HCT116 (cell line): Measurements from ENCODE around the gene ZNF311. TPM values are rescaled to one million over a fixed set of nuclear protein-coding genes. Genes with fewer than 3 reads are reported as not detected.

Experiments used
- ATAC-seq: fragments of 200-7000 bp; cut with Tn5 transposase; 2 replicates; pipeline ENCODE4 v1.9.1; 2020; ENCODE audit warnings: mild to moderate bottlenecking, moderate library complexity
- BruUV-seq: library from RNA; stranded (reverse); fragments of 400-500 nt; replicated peaks from 2 replicates; lab custom pipeline; 2021; lab: Mats Ljungman, UMichigan
- CTCF ChIA-PET: fragments of 300-600 bp; sonication (Branson Sonifier 250); formaldehyde crosslinking; loops from one replicate; lab custom pipeline; 2021; ENCODE audit warnings: antibody characterized with exemption; lab: Charles Lee
- POLR2A ChIA-PET: fragments of 300-600, 350-600 bp; sonication (Branson Sonifier 250); formaldehyde crosslinking; loops from one replicate; lab custom pipeline; 2021; ENCODE audit warnings: antibody characterized with exemption; lab: Charles Lee
- RAD21 ChIA-PET, 2 experiments: fragments of 300-600 bp; sonication (Branson Sonifier 250); formaldehyde crosslinking; loops; one replicate each; lab custom pipeline; 2023; ENCODE audit warnings: low total read pairs in 2 of 2; ENCODE audit not compliant: uncharacterized antibody in 2 of 2, unreplicated experiment in 2 of 2, low non-redundant PET in 1 of 2; lab: Charles Lee
- DNase-seq: peaks from one replicate; pipeline ENCODE4 v3.0.0-alpha.2; 2010; ENCODE audit warnings: low read depth, low spot score
- H2AFZ ChIP-seq: fragments of 200-600 bp; shearing (Covaris generic), sonication (generic); 2 replicates; pipeline ENCODE4 v1.6.1; 2017; ENCODE audit warnings: low read depth, mixed run types, mixed read lengths, antibody characterized with exemption, low read length; ENCODE audit not compliant: poor library complexity, severe bottlenecking
- H3K27ac ChIP-seq: 2 replicates; pipeline ENCODE4 v1.5.1; 2012; ENCODE audit warnings: low read depth, low read length
- H3K27me3 ChIP-seq: fragments of 200-600 bp; sonication (generic); 2 replicates; pipeline ENCODE4 v1.6.1; 2016; ENCODE audit warnings: mixed run types, low read length, mixed read lengths; ENCODE audit not compliant: insufficient read depth
- H3K36me3 ChIP-seq, 2 experiments: fragments of 200-500 bp in 1 of 2; fragments of 200-600 bp in 1 of 2; sonication (Bioruptor generic) in 1 of 2; sonication (generic) in 1 of 2; 2 replicates each; pipeline versions ENCODE4 v1.5.1 to v1.6.1; 2014 to 2016; ENCODE audit warnings: low read length in 2 of 2, inconsistent platforms in 1 of 2, mixed read lengths in 1 of 2, mixed run types in 1 of 2; ENCODE audit not compliant: insufficient read depth in 2 of 2, control insufficient read depth in 1 of 2
- H3K4me1 ChIP-seq, 2 experiments: fragments of 200-600 bp in 1 of 2; sonication (generic) in 1 of 2; 2 replicates each; pipeline versions ENCODE4 v1.5.1 to v1.6.1; 2012 to 2017; ENCODE audit warnings: low read length in 2 of 2, inconsistent platforms in 1 of 2, mild to moderate bottlenecking in 1 of 2, mixed read lengths in 1 of 2, mixed run types in 1 of 2, moderate library complexity in 1 of 2; ENCODE audit not compliant: insufficient read depth in 2 of 2, control insufficient read depth in 1 of 2
- H3K4me2 ChIP-seq: fragments of 200-600 bp; sonication (generic); 2 replicates; pipeline ENCODE4 v1.6.1; 2017; ENCODE audit warnings: mixed run types, low read length, mixed read lengths
- H3K4me3 ChIP-seq, 2 experiments: fragments of 200-600 bp in 1 of 2; sonication (generic) in 1 of 2; replicated peaks in 1 of 2; 2 replicates each; pipeline ENCODE4 v1.5.1; 2011 to 2016; ENCODE audit warnings: low read length in 2 of 2, control low read depth in 1 of 2, low read depth in 1 of 2, mild to moderate bottlenecking in 1 of 2, mixed read lengths in 1 of 2, mixed run types in 1 of 2
- H3K79me2 ChIP-seq: fragments of 200-600 bp; sonication (generic); 2 replicates; pipeline ENCODE4 v1.6.1; 2017; ENCODE audit warnings: mild to moderate bottlenecking, mixed run types, low read length, moderate library complexity, mixed read lengths; ENCODE audit not compliant: insufficient read depth
- H3K9ac ChIP-seq: fragments of 200-600 bp; sonication (generic); 2 replicates; pipeline ENCODE4 v1.6.1; 2016; ENCODE audit warnings: low read length, mixed read lengths
- H3K9me2 ChIP-seq: fragments of 200-600 bp; sonication (generic), shearing (Covaris generic); 2 replicates; pipeline ENCODE4 v1.6.1; 2017; ENCODE audit warnings: mixed run types, mild to moderate bottlenecking, moderate library complexity; ENCODE audit not compliant: insufficient read depth
- H3K9me3 ChIP-seq, 2 experiments: fragments of 200-500 bp in 1 of 2; fragments of 200-600 bp in 1 of 2; sonication (Bioruptor generic) in 1 of 2; sonication (generic) in 1 of 2; 2 replicates each; pipeline ENCODE4 v1.6.1; 2014 to 2017; ENCODE audit warnings: low read length in 2 of 2, mixed read lengths in 2 of 2, inconsistent platforms in 1 of 2, low read depth in 1 of 2, mild to moderate bottlenecking in 1 of 2, mixed run types in 1 of 2, moderate library complexity in 1 of 2; ENCODE audit not compliant: control insufficient read depth in 1 of 2, insufficient read depth in 1 of 2
- H4K20me1 ChIP-seq: fragments of 200-600 bp; sonication (generic), shearing (Covaris generic); 2 replicates; pipeline ENCODE4 v1.6.1; 2017; ENCODE audit warnings: mixed run types, mild to moderate bottlenecking, moderate library complexity; ENCODE audit not compliant: insufficient read depth
- CEBPB ChIP-seq: IDR thresholded peaks from 2 replicates; pipeline ENCODE4 v1.6.1; 2012; ENCODE audit warnings: low read depth
- EGR1 ChIP-seq: IDR thresholded peaks from 2 replicates; pipeline ENCODE4 v1.6.1; 2012; ENCODE audit warnings: low read depth
- ELF1 ChIP-seq: IDR thresholded peaks from 2 replicates; pipeline ENCODE4 v1.6.1; 2012; ENCODE audit warnings: low read depth, borderline replicate concordance
- EZH2 ChIP-seq: fragments of 200-600 bp; sonication (generic); IDR thresholded peaks from 2 replicates; pipeline ENCODE4 v1.6.1; 2017; ENCODE audit warnings: antibody characterized with exemption, mixed run types
- EZH2phosphoT487 ChIP-seq: fragments of 200-600 bp; IDR thresholded peaks from 2 replicates; pipeline ENCODE4 v1.6.1; 2018; ENCODE audit warnings: antibody characterized with exemption, borderline replicate concordance
- JUND ChIP-seq: IDR thresholded peaks from 2 replicates; pipeline ENCODE4 v1.6.1; 2012
- POLR2AphosphoS5 ChIP-seq: IDR thresholded peaks from 2 replicates; pipeline ENCODE4 v1.6.1; 2011; ENCODE audit warnings: mild to moderate bottlenecking, low read depth, low read length, moderate library complexity
- RAD21 ChIP-seq: IDR thresholded peaks from 2 replicates; pipeline ENCODE4 v1.6.1; 2012; ENCODE audit warnings: low read depth, mild to moderate bottlenecking
- SP1 ChIP-seq: IDR thresholded peaks from 2 replicates; pipeline ENCODE4 v1.6.1; 2012; ENCODE audit warnings: low read depth
- SRF ChIP-seq: IDR thresholded peaks from 2 replicates; pipeline ENCODE4 v1.6.1; 2012; ENCODE audit warnings: low read depth
- TCF7L2 ChIP-seq: IDR thresholded peaks from 2 replicates; pipeline ENCODE4 v1.7.0; 2011; ENCODE audit warnings: borderline replicate concordance, inconsistent platforms; ENCODE audit not compliant: insufficient read depth, insufficient read length; ENCODE audit errors: extremely low read depth
- YY1 ChIP-seq: IDR thresholded peaks from 2 replicates; pipeline ENCODE4 v1.6.1; 2011; ENCODE audit warnings: low read length, low read depth, moderate library complexity, mild to moderate bottlenecking; ENCODE audit not compliant: insufficient replicate concordance; ENCODE audit errors: extremely low read depth
- ZFX ChIP-seq: fragments of 450-650 bp; IDR thresholded peaks from 2 replicates; pipeline ENCODE4 v1.6.1; 2017
- ZNF274 ChIP-seq: fragments of 200-500 bp; sonication (Bioruptor generic); IDR thresholded peaks from 2 replicates; pipeline ENCODE4 v1.6.1; 2014; ENCODE audit warnings: mild to moderate bottlenecking, low read depth, low read length, inconsistent platforms
- intact Hi-C: fragments of 100-400 bp; cut with micrococcal nuclease; formaldehyde crosslinking; loops from 2 replicates; pipeline ENCODE4 v1.10.0; 2022
- total RNA-seq: library from RNA; stranded (reverse); gene quantifications from one replicate; pipeline ENCODE4 v1.2.1, GENCODE V29; 2021; ENCODE audit not compliant: unreplicated experiment
- TF ChIP-seq, protein P1 (sequence below): IDR thresholded peaks from 2 replicates; pipeline ENCODE4 v1.6.1; 2012; ENCODE audit warnings: low read depth
- TF ChIP-seq, protein P2 (sequence below), 3 experiments: fragments of 200-600 bp in 1 of 3; sonication (generic) in 1 of 3; IDR thresholded peaks in 2 of 3; conservative IDR thresholded peaks in 1 of 3; 2 replicates each; pipeline ENCODE4 v1.5.1; 2012 to 2017; ENCODE audit warnings: low read depth in 2 of 3, low read length in 2 of 3, antibody characterized with exemption in 1 of 3, borderline replicate concordance in 1 of 3, control low read depth in 1 of 3, mild to moderate bottlenecking in 1 of 3, mixed read lengths in 1 of 3, mixed run types in 1 of 3, moderate library complexity in 1 of 3; ENCODE audit not compliant: insufficient read depth in 1 of 3
- TF ChIP-seq, protein P3 (sequence below): IDR thresholded peaks from 2 replicates; pipeline ENCODE4 v1.6.1; 2012

ZNF311 gene
- total RNA-seq, 1 experiment from 2014 or later, result not detected

GRCh38 chr6:28945349-28945748, 59.8 kb downstream of the ZNF311 start:
- Histone ChIP-seq H3K27ac (no peak overlapping the region), H3K9ac (no peak overlapping the region), H3K4me3 (no peak overlapping the region), H2AFZ (no peak overlapping the region), H3K79me2 (no peaks in the 10 kb centered on the region), H3K27me3 (no peaks in the 10 kb centered on the region), H3K36me3 (no peaks in the 10 kb centered on the region), H4K20me1 (no peaks in the 10 kb centered on the region), H3K4me1 (peaks cover 17 to 46% of the 10 kb centered on the region in 2 experiments; a peak in 3 of 4 replicates)
- BruUV-seq, result no TSS peak
- DNase-seq (no peak), ATAC-seq (no peak)
- RAD21 ChIA-PET, result no interaction called here
- POLR2A ChIA-PET, result no interaction called here
- intact Hi-C loops, result no loop called here
- CTCF ChIA-PET, result no interaction called here
- TF ChIP-seq, protein P1, sequence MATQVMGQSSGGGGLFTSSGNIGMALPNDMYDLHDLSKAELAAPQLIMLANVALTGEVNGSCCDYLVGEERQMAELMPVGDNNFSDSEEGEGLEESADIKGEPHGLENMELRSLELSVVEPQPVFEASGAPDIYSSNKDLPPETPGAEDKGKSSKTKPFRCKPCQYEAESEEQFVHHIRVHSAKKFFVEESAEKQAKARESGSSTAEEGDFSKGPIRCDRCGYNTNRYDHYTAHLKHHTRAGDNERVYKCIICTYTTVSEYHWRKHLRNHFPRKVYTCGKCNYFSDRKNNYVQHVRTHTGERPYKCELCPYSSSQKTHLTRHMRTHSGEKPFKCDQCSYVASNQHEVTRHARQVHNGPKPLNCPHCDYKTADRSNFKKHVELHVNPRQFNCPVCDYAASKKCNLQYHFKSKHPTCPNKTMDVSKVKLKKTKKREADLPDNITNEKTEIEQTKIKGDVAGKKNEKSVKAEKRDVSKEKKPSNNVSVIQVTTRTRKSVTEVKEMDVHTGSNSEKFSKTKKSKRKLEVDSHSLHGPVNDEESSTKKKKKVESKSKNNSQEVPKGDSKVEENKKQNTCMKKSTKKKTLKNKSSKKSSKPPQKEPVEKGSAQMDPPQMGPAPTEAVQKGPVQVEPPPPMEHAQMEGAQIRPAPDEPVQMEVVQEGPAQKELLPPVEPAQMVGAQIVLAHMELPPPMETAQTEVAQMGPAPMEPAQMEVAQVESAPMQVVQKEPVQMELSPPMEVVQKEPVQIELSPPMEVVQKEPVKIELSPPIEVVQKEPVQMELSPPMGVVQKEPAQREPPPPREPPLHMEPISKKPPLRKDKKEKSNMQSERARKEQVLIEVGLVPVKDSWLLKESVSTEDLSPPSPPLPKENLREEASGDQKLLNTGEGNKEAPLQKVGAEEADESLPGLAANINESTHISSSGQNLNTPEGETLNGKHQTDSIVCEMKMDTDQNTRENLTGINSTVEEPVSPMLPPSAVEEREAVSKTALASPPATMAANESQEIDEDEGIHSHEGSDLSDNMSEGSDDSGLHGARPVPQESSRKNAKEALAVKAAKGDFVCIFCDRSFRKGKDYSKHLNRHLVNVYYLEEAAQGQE, result no peak
- TF ChIP-seq EZH2phosphoT487 (no peak), SRF (no peak), SP1 (no peak), EZH2 (no peak), JUND (no peak), YY1 (no peak), EGR1 (no peak), RAD21 (no peak), CEBPB (no peak), ZNF274 (no peak), POLR2AphosphoS5 (no peak), TCF7L2 (no peak), ELF1 (no peak), ZFX (no peak)
- TF ChIP-seq, protein P2, sequence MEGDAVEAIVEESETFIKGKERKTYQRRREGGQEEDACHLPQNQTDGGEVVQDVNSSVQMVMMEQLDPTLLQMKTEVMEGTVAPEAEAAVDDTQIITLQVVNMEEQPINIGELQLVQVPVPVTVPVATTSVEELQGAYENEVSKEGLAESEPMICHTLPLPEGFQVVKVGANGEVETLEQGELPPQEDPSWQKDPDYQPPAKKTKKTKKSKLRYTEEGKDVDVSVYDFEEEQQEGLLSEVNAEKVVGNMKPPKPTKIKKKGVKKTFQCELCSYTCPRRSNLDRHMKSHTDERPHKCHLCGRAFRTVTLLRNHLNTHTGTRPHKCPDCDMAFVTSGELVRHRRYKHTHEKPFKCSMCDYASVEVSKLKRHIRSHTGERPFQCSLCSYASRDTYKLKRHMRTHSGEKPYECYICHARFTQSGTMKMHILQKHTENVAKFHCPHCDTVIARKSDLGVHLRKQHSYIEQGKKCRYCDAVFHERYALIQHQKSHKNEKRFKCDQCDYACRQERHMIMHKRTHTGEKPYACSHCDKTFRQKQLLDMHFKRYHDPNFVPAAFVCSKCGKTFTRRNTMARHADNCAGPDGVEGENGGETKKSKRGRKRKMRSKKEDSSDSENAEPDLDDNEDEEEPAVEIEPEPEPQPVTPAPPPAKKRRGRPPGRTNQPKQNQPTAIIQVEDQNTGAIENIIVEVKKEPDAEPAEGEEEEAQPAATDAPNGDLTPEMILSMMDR (IDR thresholded peaks at IDR 0.05 in 2 of 3, conservative IDR thresholded peaks at IDR 0.05 in 1 of 3; ENCODE audit: borderline replicate concordance in 1 of 3, insufficient read depth in 1 of 3, low read depth in 2 of 3, low read length in 2 of 3), result no peak
- TF ChIP-seq, protein P3, sequence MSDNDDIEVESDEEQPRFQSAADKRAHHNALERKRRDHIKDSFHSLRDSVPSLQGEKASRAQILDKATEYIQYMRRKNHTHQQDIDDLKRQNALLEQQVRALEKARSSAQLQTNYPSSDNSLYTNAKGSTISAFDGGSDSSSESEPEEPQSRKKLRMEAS, result no peak
- TF ChIP-seq, all 23 proteins: peak for 0
- H3K4me2 ChIP-seq, result no peak overlapping the region
- no peaks in the 10 kb centered on the region for H3K9me2 ChIP-seq
- H3K9me3 ChIP-seq, result no peaks in the 10 kb centered on the region
